ENCODE measurements around the gene ARHGAP27.
"Not testable (repeated sequence)": the region's sequence is repeated elsewhere in the genome, so short reads cannot be mapped to it uniquely, and the experiment has no call there.

The ARHGAP27 gene

GRCh38 chr17:45346216-45347015 lies 86.3 kb downstream of the ARHGAP27 start:
- Histone ChIP-seq H4K91ac (ENCODE audit: low read length) (no peak overlapping the region), H3K27ac (ENCODE audit: low read length, poor library complexity, severe bottlenecking) (peak overlapping the region; percentile 43), H3K9me3 (ENCODE audit: control insufficient read depth, low read length) (peaks cover 6% of the 10 kb centered on the region), H2BK120ac (ENCODE audit: low read depth, low read length) (no peak overlapping the region), H3K36me3 (ENCODE audit: control insufficient read depth in 1 of 2, insufficient read depth in 2 of 2, low read depth in 1 of 2, low read length in 2 of 2) (no peaks in the 10 kb centered on the region), H4K8ac (ENCODE audit: low read length) (peak overlapping the region; percentile 71), H3K4me2 (ENCODE audit: low read length, poor library complexity, severe bottlenecking) (no peak overlapping the region), H2BK5ac (ENCODE audit: low read depth, low read length, poor library complexity, severe bottlenecking) (peak overlapping the region; percentile 46), H3K4me3 (ENCODE audit: insufficient read depth in 1 of 2, low read depth in 1 of 2, low read length in 2 of 2) (peak overlapping the region in 1 of 2 experiments; percentile 51), H3K4me1 (ENCODE audit: control insufficient read depth, insufficient read depth, low read depth, low read length) (peaks cover 23% of the 10 kb centered on the region), H2BK15ac (ENCODE audit: low read depth, poor library complexity, severe bottlenecking) (no peak overlapping the region), H3K18ac (ENCODE audit: low read depth in 1 of 2, low read length in 2 of 2) (peak overlapping the region in 1 of 2 experiments; percentile 0), H3K27me3 (ENCODE audit: control insufficient read depth in 1 of 2, insufficient read depth in 1 of 2, low read length in 2 of 2) (no peaks in the 10 kb centered on the region), H3K79me1 (replicated peaks; ENCODE audit: low read length, poor library complexity, severe bottlenecking) (peaks cover 3% of the 10 kb centered on the region), H2AFZ (ENCODE audit: low read depth, low read length) (no peak overlapping the region), H3K14ac (ENCODE audit: low read length in 2 of 2) (no peak overlapping the region), H2BK12ac (ENCODE audit: low read length in 2 of 2) (peak overlapping the region; percentile 33 to 67), H3K23ac (ENCODE audit: low read length in 2 of 2) (no peak overlapping the region), H3K9ac (ENCODE audit: low read length) (peak overlapping the region; percentile 68), H2AK5ac (ENCODE audit: low read length, severe bottlenecking) (peak overlapping the region; percentile 45), H3K4ac (ENCODE audit: low read depth in 1 of 2, low read length in 2 of 2) (no peak overlapping the region)
- WGBS = 95% methylated on average over 13 of the region's 13 CpGs
- DNase-seq = no peak

- H2AK5ac ChIP-seq (ENCODE audit: low read length, severe bottlenecking) = peak overlapping the region; percentile 31
- H3K18ac ChIP-seq (ENCODE audit: low read depth in 1 of 2, low read length in 2 of 2) = peak overlapping the region in 1 of 2 experiments; percentile 0
- no peak overlapping the region for H2BK120ac ChIP-seq (ENCODE audit: low read depth, low read length)
- peak overlapping the region in 1 of 2 experiments; percentile 67 for H2BK12ac ChIP-seq (ENCODE audit: low read length in 2 of 2)
- DNase-seq = peak; percentile 69
- no peak overlapping the region for H2BK5ac ChIP-seq (ENCODE audit: low read depth, low read length, poor library complexity, severe bottlenecking)
- no peak overlapping the region for H2BK15ac ChIP-seq (ENCODE audit: low read depth, poor library complexity, severe bottlenecking)
- WGBS = 26% methylated on average over 3 of the region's 3 CpGs
- no peaks in the 10 kb centered on the region for H3K27me3 ChIP-seq (ENCODE audit: control insufficient read depth in 1 of 2, insufficient read depth in 1 of 2, low read length in 2 of 2)
- peak overlapping the region; percentile 71 for H4K8ac ChIP-seq (ENCODE audit: low read length)
- H3K36me3 ChIP-seq (ENCODE audit: control insufficient read depth in 1 of 2, insufficient read depth in 2 of 2, low read depth in 1 of 2, low read length in 2 of 2) = no peaks in the 10 kb centered on the region
- H3K27ac ChIP-seq (ENCODE audit: low read length, poor library complexity, severe bottlenecking) = peak overlapping the region; percentile 43
- H3K4ac ChIP-seq (ENCODE audit: low read depth in 1 of 2, low read length in 2 of 2) = no peak overlapping the region
- H3K9me3 ChIP-seq (ENCODE audit: control insufficient read depth, low read length) = no peaks in the 10 kb centered on the region
- peak overlapping the region in 1 of 2 experiments; percentile 22 for H3K4me3 ChIP-seq (ENCODE audit: insufficient read depth in 1 of 2, low read depth in 1 of 2, low read length in 2 of 2)
- peaks cover 3% of the 10 kb centered on the region for H3K79me1 ChIP-seq (replicated peaks; ENCODE audit: low read length, poor library complexity, severe bottlenecking)
- no peak overlapping the region for H3K14ac ChIP-seq (ENCODE audit: low read length in 2 of 2)
- no peak overlapping the region for H2AFZ ChIP-seq (ENCODE audit: low read depth, low read length)
- no peak overlapping the region for H4K91ac ChIP-seq (ENCODE audit: low read length)
- H3K23ac ChIP-seq (ENCODE audit: low read length in 2 of 2) = no peak overlapping the region
- H3K4me1 ChIP-seq (ENCODE audit: control insufficient read depth, insufficient read depth, low read depth, low read length) = peaks cover 23% of the 10 kb centered on the region
- peak overlapping the region; percentile 68 for H3K9ac ChIP-seq (ENCODE audit: low read length)
- H3K4me2 ChIP-seq (ENCODE audit: low read length, poor library complexity, severe bottlenecking) = no peak overlapping the region
These were observed 87.0 kb downstream of the ARHGAP27 start for GRCh38 chr17:45345554-45346215.

- H3K4ac ChIP-seq (ENCODE audit: low read depth in 1 of 2, low read length in 2 of 2) = no peak overlapping the region
- 80% methylated on average over 3 of the region's 3 CpGs for WGBS
- no peak overlapping the region for H2BK5ac ChIP-seq (ENCODE audit: low read depth, low read length, poor library complexity, severe bottlenecking)
- H3K4me1 ChIP-seq (ENCODE audit: control insufficient read depth, insufficient read depth, low read depth, low read length) = peaks cover 25% of the 10 kb centered on the region
- peak overlapping the region; percentile 43 for H3K27ac ChIP-seq (ENCODE audit: low read length, poor library complexity, severe bottlenecking)
- H2AK5ac ChIP-seq (ENCODE audit: low read length, severe bottlenecking) = no peak overlapping the region
- no peak for DNase-seq
- H2BK12ac ChIP-seq (ENCODE audit: low read length in 2 of 2) = no peak overlapping the region
- H2BK15ac ChIP-seq (ENCODE audit: low read depth, poor library complexity, severe bottlenecking) = no peak overlapping the region
- H4K91ac ChIP-seq (ENCODE audit: low read length) = no peak overlapping the region
- H3K9me3 ChIP-seq (ENCODE audit: control insufficient read depth, low read length) = no peaks in the 10 kb centered on the region
- H3K23ac ChIP-seq (ENCODE audit: low read length in 2 of 2) = no peak overlapping the region
- no peaks in the 10 kb centered on the region for H3K36me3 ChIP-seq (ENCODE audit: control insufficient read depth in 1 of 2, insufficient read depth in 2 of 2, low read depth in 1 of 2, low read length in 2 of 2)
- H3K14ac ChIP-seq (ENCODE audit: low read length in 2 of 2) = no peak overlapping the region
- peaks cover 3% of the 10 kb centered on the region for H3K79me1 ChIP-seq (replicated peaks; ENCODE audit: low read length, poor library complexity, severe bottlenecking)
- H3K4me3 ChIP-seq (ENCODE audit: insufficient read depth in 1 of 2, low read depth in 1 of 2, low read length in 2 of 2) = peak overlapping the region in 1 of 2 experiments; percentile 22
- no peak overlapping the region for H2AFZ ChIP-seq (ENCODE audit: low read depth, low read length)
- no peak overlapping the region for H3K4me2 ChIP-seq (ENCODE audit: low read length, poor library complexity, severe bottlenecking)
- no peak overlapping the region for H2BK120ac ChIP-seq (ENCODE audit: low read depth, low read length)
- no peak overlapping the region for H4K8ac ChIP-seq (ENCODE audit: low read length)
- peak overlapping the region; percentile 68 for H3K9ac ChIP-seq (ENCODE audit: low read length)
- no peak overlapping the region for H3K18ac ChIP-seq (ENCODE audit: low read depth in 1 of 2, low read length in 2 of 2)
- no peaks in the 10 kb centered on the region for H3K27me3 ChIP-seq (ENCODE audit: control insufficient read depth in 1 of 2, insufficient read depth in 1 of 2, low read length in 2 of 2)
These were observed 87.5 kb downstream of the ARHGAP27 start for GRCh38 chr17:45345246-45345553.

GRCh38 chr17:45343967-45344664 lies 88.6 kb downstream of the ARHGAP27 start:
- not testable (repeated sequence) for H4K8ac ChIP-seq (ENCODE audit: low read length); H3K23ac ChIP-seq (ENCODE audit: low read length in 2 of 2); H2AK5ac ChIP-seq (ENCODE audit: low read length, severe bottlenecking); H4K91ac ChIP-seq (ENCODE audit: low read length); H3K4me3 ChIP-seq (ENCODE audit: insufficient read depth in 1 of 2, low read depth in 1 of 2, low read length in 2 of 2); H3K27ac ChIP-seq (ENCODE audit: low read length, poor library complexity, severe bottlenecking); H3K4me2 ChIP-seq (ENCODE audit: low read length, poor library complexity, severe bottlenecking); H3K9me3 ChIP-seq (ENCODE audit: control insufficient read depth, low read length); H2AFZ ChIP-seq (ENCODE audit: low read depth, low read length); DNase-seq; H2BK15ac ChIP-seq (ENCODE audit: low read depth, poor library complexity, severe bottlenecking); H3K18ac ChIP-seq (ENCODE audit: low read depth in 1 of 2, low read length in 2 of 2); H3K36me3 ChIP-seq (ENCODE audit: control insufficient read depth in 1 of 2, insufficient read depth in 2 of 2, low read depth in 1 of 2, low read length in 2 of 2); H3K27me3 ChIP-seq (ENCODE audit: control insufficient read depth in 1 of 2, insufficient read depth in 1 of 2, low read length in 2 of 2); H2BK12ac ChIP-seq (ENCODE audit: low read length in 2 of 2); H3K9ac ChIP-seq (ENCODE audit: low read length); H2BK5ac ChIP-seq (ENCODE audit: low read depth, low read length, poor library complexity, severe bottlenecking); H2BK120ac ChIP-seq (ENCODE audit: low read depth, low read length); H3K14ac ChIP-seq (ENCODE audit: low read length in 2 of 2); H3K79me1 ChIP-seq (replicated peaks; ENCODE audit: low read length, poor library complexity, severe bottlenecking); H3K4ac ChIP-seq (ENCODE audit: low read depth in 1 of 2, low read length in 2 of 2)
- peaks cover 32% of the 10 kb centered on the region for H3K4me1 ChIP-seq (ENCODE audit: control insufficient read depth, insufficient read depth, low read depth, low read length)
- WGBS = 98% methylated on average over 6 of the region's 10 CpGs

All from mesenchymal stem cell (in vitro differentiated cells and primary cell).